Posterior cingulate gyrus (tissue), 11 donors: Measurements from ENCODE around the gene FBN2.
"Not testable (repeated sequence)": the region's sequence is repeated elsewhere in the genome, so short reads cannot be mapped to it uniquely, and the experiment has no call there.

Experiments
- DNase-seq, 10 donors: peaks; one replicate each; pipeline versions ENCODE4 v3.0.0 to v3.0.0-alpha.2; 2020 to 2021; ENCODE audit warnings: mixed read lengths in 3 of 10
- intact Hi-C: fragments of 100-400 bp; cut with DNase I; formaldehyde crosslinking; loops from one replicate; pipeline ENCODE4 v1.15.1; 2023

Gene FBN2

GRCh38 chr5:128436749-128437188 is 101.3 kb downstream of the FBN2 start:
- DNase-seq, result no peak
- intact Hi-C loops, result no loop called here

- intact Hi-C loops, result no loop called here
- no peak for DNase-seq
Measured at GRCh38 chr5:128435861-128436260, 102.2 kb downstream of the FBN2 start.

- DNase-seq, result no peak
- intact Hi-C loops, result no loop called here
Measured at GRCh38 chr5:128434993-128435392, 103.1 kb downstream of the FBN2 start.

GRCh38 chr5:128432913-128433440 is 105.1 kb downstream of the FBN2 start:
- DNase-seq, result no peak
- intact Hi-C loops, result no loop called here

GRCh38 chr5:128427921-128428320 is 110.1 kb downstream of the FBN2 start:
- intact Hi-C loops, result no loop called here
- no peak for DNase-seq

GRCh38 chr5:128426090-128426534 is 111.9 kb downstream of the FBN2 start:
- intact Hi-C loops, result no loop called here
- no peak for DNase-seq

GRCh38 chr5:128424646-128425045 is 113.4 kb downstream of the FBN2 start:
- intact Hi-C loops, result no loop called here
- DNase-seq, result no peak

- intact Hi-C loops, result no loop called here
- no peak for DNase-seq
Measured at GRCh38 chr5:128422612-128423011, 115.4 kb downstream of the FBN2 start.

- intact Hi-C loops, result loop anchor here (10.0 kb wide), 1 partner anchor 270 kb away; no protein-coding TSS in a partner anchor
Measured at GRCh38 chr5:128414469-128414868, 123.6 kb downstream of the FBN2 start.

GRCh38 chr5:128413356-128413755 is 124.7 kb downstream of the FBN2 start:
- intact Hi-C loops, result loop anchor here (10.0 kb wide), 1 partner anchor 271 kb away; no protein-coding TSS in a partner anchor

More at GRCh38 chr5:128414469-128414868, 123.6 kb downstream of the FBN2 start:
- no peak for DNase-seq

GRCh38 chr5:128412145-128412930 is 125.7 kb downstream of the FBN2 start:
- intact Hi-C loops, result loop anchor here (10.0 kb wide), 1 partner anchor 272 kb away; no protein-coding TSS in a partner anchor
- no peak for DNase-seq

More at GRCh38 chr5:128413356-128413755, 124.7 kb downstream of the FBN2 start:
- DNase-seq, result no peak

- no peak for DNase-seq
- intact Hi-C loops, result no loop called here
Measured at GRCh38 chr5:128409166-128409800, 128.8 kb downstream of the FBN2 start.

GRCh38 chr5:128408622-128409021 is 129.4 kb downstream of the FBN2 start:
- intact Hi-C loops, result no loop called here
- no peak for DNase-seq

- intact Hi-C loops, result no loop called here
- no peak for DNase-seq
Measured at GRCh38 chr5:128407944-128408343, 130.1 kb downstream of the FBN2 start.

GRCh38 chr5:128406803-128407202 is 131.2 kb downstream of the FBN2 start:
- intact Hi-C loops, result no loop called here
- DNase-seq, result no peak

GRCh38 chr5:128405159-128405558 is 132.9 kb downstream of the FBN2 start:
- intact Hi-C loops, result no loop called here
- DNase-seq, result no peak

GRCh38 chr5:128403333-128403732 is 134.7 kb downstream of the FBN2 start:
- DNase-seq, result no peak
- intact Hi-C loops, result no loop called here

- DNase-seq, result no peak
- intact Hi-C loops, result no loop called here
Measured at GRCh38 chr5:128402506-128402905, 135.5 kb downstream of the FBN2 start.

GRCh38 chr5:128400766-128401165 is 137.3 kb downstream of the FBN2 start:
- DNase-seq, intact Hi-C loops: not testable (repeated sequence)

GRCh38 chr5:128399111-128399510 is 138.9 kb downstream of the FBN2 start:
- DNase-seq, result no peak
- intact Hi-C loops, result no loop called here

GRCh38 chr5:128397876-128398275 is 140.2 kb downstream of the FBN2 start:
- intact Hi-C loops, result no loop called here

More at GRCh38 chr5:128397876-128398275, 140.2 kb downstream of the FBN2 start:
- no peak for DNase-seq
